Left ventricle myocardium inferior (tissue), 1 donor: Measurements from ENCODE around the gene LENEP. TPM values are rescaled to one million over a fixed set of nuclear protein-coding genes. Genes with fewer than 3 reads are reported as not detected.
A peak's percentile ranks its signal among the peaks of the same experiment; 100 is the strongest.

Experiments used
- DNase-seq: peaks from one replicate; pipeline ENCODE4 v3.0.0-alpha.2; 2020
- H3K27ac ChIP-seq: fragments of 200-600 bp; replicated peaks from 2 replicates; pipeline ENCODE4 v1.8.0; 2021
- H3K27me3 ChIP-seq: fragments of 200-600 bp; 2 replicates; pipeline ENCODE4 v1.8.0; 2021; ENCODE audit warnings: low read depth
- H3K36me3 ChIP-seq: fragments of 200-600 bp; 2 replicates; pipeline ENCODE4 v1.8.0; 2021
- H3K4me1 ChIP-seq: fragments of 200-600 bp; 2 replicates; pipeline ENCODE4 v1.8.0; 2021
- H3K4me3 ChIP-seq: fragments of 200-600 bp; 2 replicates; pipeline ENCODE4 v1.8.0; 2021; ENCODE audit warnings: mild to moderate bottlenecking, moderate library complexity
- H3K9me3 ChIP-seq: fragments of 200-600 bp; replicated peaks from 2 replicates; pipeline ENCODE4 v1.8.0; 2021
- intact Hi-C: fragments of 100-400 bp; cut with micrococcal nuclease; formaldehyde crosslinking; loops from one replicate; pipeline ENCODE4 v1.11.0; 2022
- total RNA-seq: library from RNA; stranded (reverse); fragmentation: NEBNext Ultra II Directional; extraction: Animal tissue kit (Norgen Biotek cat#: 25700); gene quantifications from one replicate; pipeline ENCODE4 v1.2.1, GENCODE V29; 2021
- TF ChIP-seq, protein P1 (sequence below): fragments of 200-600 bp; IDR thresholded peaks from 2 replicates; pipeline ENCODE4 v1.8.0; 2021; ENCODE audit warnings: antibody characterized with exemption, mild to moderate bottlenecking, borderline replicate concordance
- donor health status: DM: no; HTN: yes; CAD: no; lungs with severe emphysema.

The LENEP gene
- total RNA-seq, 1 donor from 2014 or later = not detected

DNA sequence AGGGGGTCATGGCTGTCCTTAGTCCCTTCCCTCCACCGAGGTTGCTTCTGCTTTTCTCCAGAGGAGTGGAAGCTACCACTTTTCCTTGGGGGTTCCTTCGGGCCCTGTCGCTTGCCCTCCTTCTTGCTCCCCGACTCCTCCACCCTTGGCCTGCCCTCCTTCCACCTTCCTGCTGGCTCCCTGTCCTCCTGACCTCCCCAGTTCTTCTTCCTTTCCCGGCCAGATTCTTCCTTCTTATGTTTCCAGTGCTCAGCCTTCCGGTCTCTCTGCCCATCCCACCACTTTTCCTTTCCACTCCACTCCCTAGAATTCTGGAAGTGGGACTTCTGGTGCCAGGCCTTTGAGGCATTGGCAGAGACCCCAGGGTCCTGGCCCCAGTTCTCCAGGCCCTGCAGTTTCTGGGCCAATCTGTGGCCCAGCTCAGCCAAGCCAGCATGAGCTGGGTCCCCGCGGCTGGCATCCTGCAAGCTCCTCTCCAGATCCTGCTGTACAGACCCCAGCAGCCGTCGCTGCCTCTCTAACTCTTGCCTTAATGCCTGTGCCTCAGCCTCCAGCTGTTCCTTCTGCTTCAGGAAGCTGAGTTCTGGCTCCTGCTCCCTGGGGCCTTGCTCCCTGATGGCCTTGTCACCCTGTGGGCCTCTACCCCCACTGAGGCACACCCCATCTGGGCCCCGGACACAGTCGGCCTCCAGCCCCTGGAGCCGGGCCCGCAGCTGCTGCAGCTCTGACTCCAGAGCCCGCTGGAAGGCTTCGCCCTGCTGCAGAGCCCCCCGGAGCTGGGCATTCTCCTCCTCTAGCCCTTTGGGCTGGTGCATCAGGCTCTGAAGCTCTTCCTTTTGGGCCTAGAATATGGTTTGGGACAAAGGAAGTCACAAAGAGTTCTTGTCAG is 47.2 kb upstream of the LENEP start:
- intact Hi-C loops = no loop called here
- H3K9me3 ChIP-seq = no peaks in the 10 kb centered on the region
- peaks cover 45% of the 10 kb centered on the region for H3K4me1 ChIP-seq
- no peak for DNase-seq
- H3K36me3 ChIP-seq = peaks cover 40% of the 10 kb centered on the region
- no peak overlapping the region for H3K4me3 ChIP-seq
- TF ChIP-seq, protein P1, sequence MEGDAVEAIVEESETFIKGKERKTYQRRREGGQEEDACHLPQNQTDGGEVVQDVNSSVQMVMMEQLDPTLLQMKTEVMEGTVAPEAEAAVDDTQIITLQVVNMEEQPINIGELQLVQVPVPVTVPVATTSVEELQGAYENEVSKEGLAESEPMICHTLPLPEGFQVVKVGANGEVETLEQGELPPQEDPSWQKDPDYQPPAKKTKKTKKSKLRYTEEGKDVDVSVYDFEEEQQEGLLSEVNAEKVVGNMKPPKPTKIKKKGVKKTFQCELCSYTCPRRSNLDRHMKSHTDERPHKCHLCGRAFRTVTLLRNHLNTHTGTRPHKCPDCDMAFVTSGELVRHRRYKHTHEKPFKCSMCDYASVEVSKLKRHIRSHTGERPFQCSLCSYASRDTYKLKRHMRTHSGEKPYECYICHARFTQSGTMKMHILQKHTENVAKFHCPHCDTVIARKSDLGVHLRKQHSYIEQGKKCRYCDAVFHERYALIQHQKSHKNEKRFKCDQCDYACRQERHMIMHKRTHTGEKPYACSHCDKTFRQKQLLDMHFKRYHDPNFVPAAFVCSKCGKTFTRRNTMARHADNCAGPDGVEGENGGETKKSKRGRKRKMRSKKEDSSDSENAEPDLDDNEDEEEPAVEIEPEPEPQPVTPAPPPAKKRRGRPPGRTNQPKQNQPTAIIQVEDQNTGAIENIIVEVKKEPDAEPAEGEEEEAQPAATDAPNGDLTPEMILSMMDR = no peak
- H3K27ac ChIP-seq = peak overlapping the region; percentile 33
- H3K27me3 ChIP-seq = no peaks in the 10 kb centered on the region

DNA sequence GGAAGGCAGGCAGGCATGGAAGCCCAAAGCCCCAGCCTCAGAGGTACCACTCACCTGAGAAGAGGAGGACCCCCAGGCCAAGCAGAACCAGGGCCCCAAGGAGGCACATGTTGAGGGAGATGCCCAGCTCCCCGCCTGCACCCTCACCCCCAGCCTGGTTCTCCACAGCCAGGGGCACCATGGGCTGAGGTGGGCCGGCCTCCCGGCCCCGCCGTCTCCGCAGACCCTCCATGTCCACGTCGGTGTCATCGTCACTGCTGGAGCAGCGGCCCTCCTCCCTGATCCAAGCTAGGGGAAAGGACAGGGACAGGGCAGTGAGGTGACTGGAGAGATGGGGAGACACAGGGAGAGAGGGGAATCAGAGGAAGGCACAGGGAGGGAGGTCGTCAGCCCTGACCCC is 45.3 kb upstream of the LENEP start:
- H3K9me3 ChIP-seq = no peaks in the 10 kb centered on the region

DNA sequence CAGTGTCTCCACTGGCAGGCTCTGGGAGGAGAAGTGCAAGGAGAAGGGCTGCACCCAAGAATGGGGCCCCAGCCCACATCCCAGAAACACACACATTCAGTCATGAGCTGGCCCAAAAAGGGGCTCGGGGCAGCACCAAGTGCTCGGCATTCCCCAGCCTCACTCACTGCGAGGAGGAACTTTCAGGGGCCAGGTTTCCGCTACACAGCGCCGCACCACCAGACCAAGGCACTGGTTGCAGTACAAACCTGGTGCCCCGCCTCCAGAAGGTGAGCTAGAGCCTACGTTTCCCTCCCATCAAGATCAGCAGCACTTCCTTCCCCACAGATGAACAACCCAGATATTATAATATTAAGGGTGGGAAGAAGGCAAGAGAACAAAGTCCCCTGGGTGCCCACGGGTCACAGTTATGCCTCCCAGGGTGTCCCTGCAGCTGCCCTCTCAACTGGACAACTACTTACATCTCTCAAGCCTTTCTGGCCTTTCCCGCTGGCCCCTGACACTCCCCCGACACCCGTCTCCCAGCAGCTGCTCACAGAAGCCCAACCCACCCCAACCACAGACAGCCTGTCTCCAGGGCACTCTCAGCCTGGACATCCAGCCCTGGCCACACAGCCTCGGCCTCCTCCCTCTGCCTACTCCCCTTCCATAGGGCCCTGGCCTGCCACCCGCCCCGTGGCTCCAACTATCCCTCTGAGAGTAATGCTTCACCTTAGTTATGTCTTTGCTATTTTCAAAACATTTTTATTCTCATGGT is 41.3 kb upstream of the LENEP start:
- no peak overlapping the region for H3K27ac ChIP-seq
- DNase-seq = no peak
- intact Hi-C loops = no loop called here

More for the DNA sequence above, 45.3 kb upstream of the LENEP start:
- TF ChIP-seq, protein P1 = no peak
- Histone ChIP-seq H3K36me3 (peaks cover 44% of the 10 kb centered on the region), H3K4me3 (no peak overlapping the region), H3K27ac (no peak overlapping the region), H3K27me3 (no peaks in the 10 kb centered on the region), H3K4me1 (peaks cover 40% of the 10 kb centered on the region)
- no peak for DNase-seq
- intact Hi-C loops = no loop called here

DNA sequence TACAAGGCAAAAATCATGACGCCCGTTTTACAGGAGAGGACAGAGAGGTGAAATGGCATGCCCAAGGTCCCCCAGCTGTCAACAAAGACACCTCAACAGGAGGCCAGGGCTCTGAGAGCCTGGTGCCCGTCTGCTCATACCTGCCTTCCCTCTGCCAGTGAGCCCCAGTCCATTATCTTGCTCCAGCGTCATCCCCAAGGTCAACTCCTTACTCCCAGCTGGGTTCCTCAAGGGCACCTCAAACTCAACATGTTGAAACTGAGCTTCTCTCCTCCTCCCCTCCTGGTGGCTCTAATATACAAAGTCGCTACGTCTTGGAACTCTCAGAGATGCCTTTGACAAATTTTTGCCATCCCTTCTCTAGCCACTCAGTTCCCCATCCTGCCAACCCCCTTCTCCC is 40.7 kb upstream of the LENEP start:
- intact Hi-C loops = no loop called here

More for the DNA sequence above, 41.3 kb upstream of the LENEP start:
- TF ChIP-seq, protein P1 = no peak
- Histone ChIP-seq H3K36me3 (peaks cover 20% of the 10 kb centered on the region), H3K4me1 (peaks cover 52% of the 10 kb centered on the region), H3K27me3 (no peaks in the 10 kb centered on the region), H3K9me3 (no peaks in the 10 kb centered on the region), H3K4me3 (no peak overlapping the region)

DNA sequence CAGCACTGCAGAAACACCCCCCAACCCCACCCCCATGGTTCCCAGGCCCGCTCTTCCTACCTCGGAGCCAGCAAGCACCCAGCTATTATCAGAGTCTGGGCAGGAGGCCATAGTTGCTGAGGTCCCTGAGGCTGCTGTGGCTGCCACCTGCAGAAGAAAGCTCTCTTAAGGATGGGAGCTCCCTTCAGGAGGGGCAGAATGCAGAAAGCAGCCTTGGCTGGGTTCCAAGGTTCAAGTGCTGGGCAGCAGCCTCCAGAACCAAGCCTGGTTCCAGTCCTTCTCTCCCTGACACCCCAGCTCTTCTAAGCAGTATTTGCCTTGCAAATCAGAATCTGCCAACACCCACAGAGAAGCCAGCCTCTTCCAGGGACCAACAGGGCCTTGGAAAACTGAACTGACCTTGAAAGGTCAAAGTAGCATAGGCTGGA is 39.8 kb upstream of the LENEP start:
- Histone ChIP-seq H3K27ac (no peak overlapping the region), H3K27me3 (no peaks in the 10 kb centered on the region), H3K4me1 (peaks cover 60% of the 10 kb centered on the region), H3K9me3 (no peaks in the 10 kb centered on the region), H3K36me3 (peaks cover 12% of the 10 kb centered on the region), H3K4me3 (no peak overlapping the region)
- intact Hi-C loops = no loop called here
- TF ChIP-seq, protein P1 = no peak
- no peak for DNase-seq

More for the DNA sequence above, 40.7 kb upstream of the LENEP start:
- Histone ChIP-seq H3K27me3 (no peaks in the 10 kb centered on the region), H3K4me3 (no peak overlapping the region), H3K36me3 (peaks cover 15% of the 10 kb centered on the region), H3K4me1 (peaks cover 58% of the 10 kb centered on the region), H3K27ac (no peak overlapping the region), H3K9me3 (no peaks in the 10 kb centered on the region)
- TF ChIP-seq, protein P1 = no peak
- no peak for DNase-seq
